HepG2 (cell line): ENCODE results near the gene NFE2L1. TPM values are rescaled to one million over a fixed set of nuclear protein-coding genes. Genes with fewer than 3 reads are reported as not detected.

ENCODE experiments used
- BRD4 ChIP-seq: sonication (generic); formaldehyde crosslinking; IDR thresholded peaks from 2 replicates; pipeline ENCODE4 v1.4.0; 2020; ENCODE audit warnings: missing genetic modification reagents
- CBX2 ChIP-seq, 2 experiments: fragments of 200-600 bp in 1 of 2; sonication (generic); formaldehyde crosslinking in 1 of 2; IDR thresholded peaks; 2 replicates each; pipeline versions ENCODE4 v1.7.0 to v1.8.1; 2018 to 2022; ENCODE audit warnings: low read depth in 2 of 2, low read length in 1 of 2, mild to moderate bottlenecking in 1 of 2, missing genetic modification reagents in 1 of 2
- ETS1 ChIP-seq: sonication (generic); formaldehyde crosslinking; IDR thresholded peaks from 2 replicates; pipeline ENCODE4 v1.4.0; 2020; ENCODE audit warnings: missing genetic modification reagents
- HOXA5 ChIP-seq: sonication (generic); formaldehyde crosslinking; IDR thresholded peaks from 2 replicates; pipeline ENCODE4 v1.4.0; 2020; ENCODE audit warnings: missing genetic modification reagents
- KAT8 ChIP-seq: IDR thresholded peaks from 2 replicates; pipeline ENCODE4 v1.6.1; 2016; ENCODE audit warnings: missing genetic modification reagents, missing compliant biosample characterization
- MTERF4 ChIP-seq: sonication (generic); formaldehyde crosslinking; IDR thresholded peaks from 2 replicates; pipeline ENCODE4 v1.8.0; 2023; ENCODE audit warnings: mild to moderate bottlenecking, missing genetic modification reagents
- POLR2A ChIP-seq, 2 experiments: IDR thresholded peaks; 2 replicates each; pipeline ENCODE4 v1.6.1; 2011; ENCODE audit warnings: low read depth in 2 of 2, low read length in 2 of 2, mild to moderate bottlenecking in 1 of 2, moderate library complexity in 1 of 2; ENCODE audit not compliant: insufficient read depth in 1 of 2
- POLR2AphosphoS2 ChIP-seq: IDR thresholded peaks from 2 replicates; pipeline ENCODE4 v1.6.1; 2011; ENCODE audit warnings: low read depth, low read length, improper control_type of control experiment
- SOX13 ChIP-seq, 3 experiments: fragments of 450-650 bp in 1 of 3; sonication (generic) in 1 of 3; formaldehyde crosslinking in 1 of 3; IDR thresholded peaks in 2 of 3; conservative IDR thresholded peaks in 1 of 3; 2 replicates each; pipeline versions ENCODE4 v1.5.0 to v1.6.1; 2016 to 2020; ENCODE audit warnings: antibody characterized with exemption in 1 of 3, mild to moderate bottlenecking in 1 of 3, missing compliant biosample characterization in 1 of 3, missing genetic modification reagents in 1 of 3, moderate library complexity in 1 of 3
- TAF1 ChIP-seq: sonication (generic); formaldehyde crosslinking; IDR thresholded peaks from 2 replicates; pipeline ENCODE4 v1.4.0; 2020; ENCODE audit warnings: missing genetic modification reagents
- TFAP4 ChIP-seq: sonication (generic); IDR thresholded peaks from 2 replicates; pipeline ENCODE4 v1.6.1; 2016; ENCODE audit warnings: low read depth, borderline replicate concordance
- THAP7 ChIP-seq: sonication (generic); formaldehyde crosslinking; IDR thresholded peaks from 2 replicates; pipeline ENCODE4 v1.8.1; 2023; ENCODE audit warnings: mild to moderate bottlenecking, missing genetic modification reagents
- ZFP90 ChIP-seq: sonication (generic); formaldehyde crosslinking; IDR thresholded peaks from 2 replicates; pipeline ENCODE4 v1.8.0; 2022; ENCODE audit warnings: missing genetic modification reagents, mild to moderate bottlenecking, inconsistent platforms, borderline replicate concordance
- ZNF510 ChIP-seq: sonication (generic); formaldehyde crosslinking; IDR thresholded peaks from 2 replicates; pipeline ENCODE4 v1.4.0; 2020; ENCODE audit warnings: low read depth, mild to moderate bottlenecking, missing genetic modification reagents
- ZNF543 ChIP-seq: sonication (generic); formaldehyde crosslinking; IDR thresholded peaks from 2 replicates; pipeline ENCODE4 v1.4.0; 2020; ENCODE audit warnings: mild to moderate bottlenecking, missing genetic modification reagents
- polyA plus RNA-seq, 8 experiments: library from polyadenylated mRNA; depleted of rRNA in 3 of 8; stranded (reverse) in 7 of 8; unstranded in 1 of 8; fragments of >200 nt; fragmentation: Illumina TruSeq in 4 of 8; extraction: Trizol in 4 of 8; gene quantifications; 2 replicates each; pipeline versions ENCODE4 v1.2.1 to v1.2.3, GENCODE V29; 2011 to 2016; ENCODE audit warnings: low read depth in 4 of 8, missing spikeins in 1 of 8, mixed read lengths in 1 of 8; ENCODE audit not compliant: insufficient read depth in 1 of 8
- total RNA-seq, 5 experiments: library from RNA; depleted of rRNA; stranded (reverse); fragments of >200 nt; fragmentation: Illumina TruSeq; extraction: Trizol; gene quantifications; 2 replicates each; pipeline ENCODE4 v1.2.3, GENCODE V29; 2016; ENCODE audit warnings: low read depth in 1 of 5

Gene NFE2L1
- total and polyA plus RNA-seq, 2 of the 13 experiments (the other 11 are each of a cell fraction or from before 2014, with no cell fraction given) = 67.0 to 234 TPM

- TF ChIP-seq HOXA5 (CRISPR knock-in tag) = peak; percentile 29; the same call in 1 of the 2 replicates
- no peak for TF ChIP-seq CBX2 (IDR thresholded peaks at IDR 0.05; ENCODE audit: low read depth, low read length)
- TF ChIP-seq CBX2 (CRISPR knock-in tag; IDR thresholded peaks at IDR 0.05; ENCODE audit: low read depth) = 0 out of 2 replicates have a peak, but pooled peaks have one; percentile 32
- TF ChIP-seq BRD4 (CRISPR knock-in tag) = peak; percentile 41; the same call in 1 of the 2 replicates
- no peak for TF ChIP-seq ZNF543 (CRISPR knock-in tag)
- TF ChIP-seq ETS1 (CRISPR knock-in tag) = no peak
- TF ChIP-seq TFAP4 = peak; percentile 34; the same call in 1 of the 2 replicates
- no peak for TF ChIP-seq SOX13 (IDR thresholded peaks at IDR 0.05)
- no peak; a peak in 1 of 4 replicates for TF ChIP-seq SOX13 (CRISPR knock-in tag; conservative IDR thresholded peaks at IDR 0.05 in 1 of 2, IDR thresholded peaks at IDR 0.05 in 1 of 2)
- no peak for TF ChIP-seq POLR2AphosphoS2
- no peak for TF ChIP-seq POLR2A (IDR thresholded peaks at IDR 0.05; ENCODE audit: insufficient read depth in 1 of 2, low read depth in 2 of 2, low read length in 2 of 2)
- TF ChIP-seq KAT8 (CRISPR knock-in tag) = peak; percentile 42; the same call in 1 of the 2 replicates
- no peak; the same call in 1 of the 2 replicates for TF ChIP-seq TAF1 (CRISPR knock-in tag)
- no peak for TF ChIP-seq THAP7 (CRISPR knock-in tag)
- peak; percentile 31; the same call in 1 of the 2 replicates for TF ChIP-seq ZNF510 (CRISPR knock-in tag)
- 0 out of 2 replicates have a peak, but pooled peaks have one; percentile 38 for TF ChIP-seq ZFP90
- no peak for TF ChIP-seq MTERF4 (CRISPR knock-in tag)
These were observed 10.9 kb upstream of the NFE2L1 start, which contains the start of gene COPZ2 (continued) for GRCh38 chr17:48037036-48037837.
